Central memory CD8-positive, alpha-beta T cell (primary cell): ENCODE measurements around the gene HPCA.

ENCODE experiments used
- ATAC-seq: fragments of 150-1000 bp; cut with Tn5 transposase; replicated peaks from 2 replicates; pipeline ENCODE4 v1.10.0; 2022; ENCODE audit warnings: mild to moderate bottlenecking, moderate FRiP score, moderate number of reproducible peaks; ENCODE audit not compliant: poor library complexity, severe bottlenecking; ENCODE audit errors: extremely low read depth
- DNase-seq, 2 donors: peaks; one replicate each; pipeline ENCODE4 v3.0.0; 2021; ENCODE audit warnings: low spot score in 2 of 2
- H3K27ac Mint-ChIP-seq: one replicate; pipeline ENCODE4 v1.8.0; 2022; ENCODE audit warnings: low read depth, mild to moderate bottlenecking, moderate library complexity, mixed read lengths
- H3K27me3 Mint-ChIP-seq: one replicate; pipeline ENCODE4 v1.8.0; 2022; ENCODE audit warnings: mixed read lengths
- H3K36me3 Mint-ChIP-seq: one replicate; pipeline ENCODE4 v1.8.0; 2022; ENCODE audit warnings: mild to moderate bottlenecking, moderate library complexity, mixed read lengths; ENCODE audit not compliant: insufficient read depth
- H3K4me1 Mint-ChIP-seq: one replicate; pipeline ENCODE4 v1.8.0; 2022; ENCODE audit warnings: mixed read lengths
- H3K4me3 Mint-ChIP-seq: one replicate; pipeline ENCODE4 v1.8.0; 2022; ENCODE audit warnings: mild to moderate bottlenecking, moderate library complexity, mixed read lengths
- H3K9me3 Mint-ChIP-seq: one replicate; pipeline ENCODE4 v1.8.0; 2022; ENCODE audit warnings: mixed read lengths

Gene HPCA

DNA sequence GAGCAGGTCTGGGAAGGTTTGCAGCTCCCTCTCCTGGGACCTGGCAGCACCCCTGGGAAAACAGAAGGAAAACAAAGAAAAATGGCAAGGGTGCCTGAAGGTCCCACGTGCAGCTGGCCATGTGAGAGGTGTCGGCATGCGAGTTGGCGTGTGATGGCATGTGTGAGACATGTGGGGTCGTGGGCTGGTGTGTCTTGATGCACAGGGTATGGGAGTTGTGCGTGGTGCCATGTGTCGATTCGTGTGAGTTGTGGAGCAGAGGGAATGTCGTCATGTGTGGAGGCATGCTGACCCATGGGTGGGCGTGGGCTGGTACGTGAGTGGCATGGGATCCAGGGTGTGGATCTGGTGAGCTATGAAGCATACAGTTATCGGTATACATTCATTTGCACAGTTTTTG lies 1.3 kb downstream of the HPCA start:
- H3K4me1 Mint-ChIP-seq: peaks cover 22% of the 10 kb centered on the region
- ATAC-seq (no peak), DNase-seq (no peak)
- no peak overlapping the region for H3K4me3 Mint-ChIP-seq
- H3K27ac Mint-ChIP-seq: no peak overlapping the region
- H3K27me3 Mint-ChIP-seq: peaks cover 93% of the 10 kb centered on the region
- H3K9me3 Mint-ChIP-seq: no peaks in the 10 kb centered on the region
- H3K36me3 Mint-ChIP-seq: peaks cover 11% of the 10 kb centered on the region

DNA sequence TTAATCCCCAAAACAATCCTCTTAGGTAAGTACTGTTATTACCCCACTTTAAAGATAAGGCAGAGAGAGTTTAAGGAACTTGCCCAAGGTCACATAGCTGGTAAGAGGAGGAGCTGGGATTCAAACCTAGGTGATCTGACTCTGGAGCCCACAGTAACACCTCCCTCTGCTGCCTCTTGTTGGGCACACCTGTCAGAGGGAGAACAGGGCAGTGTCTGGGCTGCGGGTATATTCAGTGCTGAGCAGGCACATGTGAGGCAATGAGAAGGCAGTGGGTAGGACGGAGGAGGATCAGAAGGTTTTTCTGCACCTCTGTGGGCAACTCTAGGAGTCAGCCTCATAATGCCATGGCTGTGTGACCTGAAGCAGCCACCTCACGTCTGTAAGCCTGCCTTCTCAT lies 1.8 kb downstream of the HPCA start:
- no peak overlapping the region for H3K27ac Mint-ChIP-seq
- peaks cover 98% of the 10 kb centered on the region for H3K27me3 Mint-ChIP-seq
- H3K9me3 Mint-ChIP-seq: no peaks in the 10 kb centered on the region
- no peak for ATAC-seq
- H3K4me3 Mint-ChIP-seq: no peak overlapping the region
- DNase-seq: no peak
- H3K36me3 Mint-ChIP-seq: peaks cover 12% of the 10 kb centered on the region
- peaks cover 22% of the 10 kb centered on the region for H3K4me1 Mint-ChIP-seq

DNA sequence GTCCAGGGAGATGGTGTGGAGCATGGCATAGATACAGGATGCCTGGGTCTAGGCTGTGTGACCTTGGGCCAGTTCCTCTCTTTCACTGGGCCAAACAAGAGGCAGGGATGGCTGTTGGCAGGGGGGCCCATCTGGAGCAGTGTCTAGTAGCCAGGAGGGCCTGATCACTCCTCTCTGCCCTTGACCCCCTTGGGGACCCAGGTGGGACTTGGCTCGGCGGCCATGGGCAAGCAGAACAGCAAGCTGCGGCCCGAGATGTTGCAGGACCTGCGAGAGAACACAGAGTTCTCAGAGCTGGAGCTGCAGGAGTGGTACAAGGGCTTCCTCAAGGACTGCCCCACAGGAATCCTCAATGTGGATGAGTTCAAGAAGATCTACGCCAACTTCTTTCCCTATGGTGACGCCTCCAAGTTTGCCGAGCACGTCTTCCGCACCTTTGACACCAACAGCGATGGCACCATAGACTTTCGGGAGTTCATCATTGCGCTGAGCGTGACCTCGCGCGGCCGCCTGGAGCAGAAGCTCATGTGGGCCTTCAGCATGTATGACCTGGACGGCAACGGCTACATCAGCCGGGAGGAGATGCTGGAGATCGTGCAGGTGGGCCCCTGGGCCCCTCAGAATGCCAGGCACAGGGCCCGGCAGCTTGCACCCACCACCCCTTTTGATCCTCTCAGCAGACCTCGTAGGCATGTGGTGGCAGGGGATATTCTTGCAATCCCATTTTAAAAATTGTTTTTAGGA lies 2.6 kb downstream of the HPCA start:
- DNase-seq (no peak), ATAC-seq (no peak)
- Mint-ChIP-seq H3K27ac (no peak overlapping the region), H3K27me3 (peaks cover 98% of the 10 kb centered on the region), H3K36me3 (peaks cover 13% of the 10 kb centered on the region), H3K4me3 (no peak overlapping the region), H3K9me3 (no peaks in the 10 kb centered on the region), H3K4me1 (peaks cover 22% of the 10 kb centered on the region)

DNA sequence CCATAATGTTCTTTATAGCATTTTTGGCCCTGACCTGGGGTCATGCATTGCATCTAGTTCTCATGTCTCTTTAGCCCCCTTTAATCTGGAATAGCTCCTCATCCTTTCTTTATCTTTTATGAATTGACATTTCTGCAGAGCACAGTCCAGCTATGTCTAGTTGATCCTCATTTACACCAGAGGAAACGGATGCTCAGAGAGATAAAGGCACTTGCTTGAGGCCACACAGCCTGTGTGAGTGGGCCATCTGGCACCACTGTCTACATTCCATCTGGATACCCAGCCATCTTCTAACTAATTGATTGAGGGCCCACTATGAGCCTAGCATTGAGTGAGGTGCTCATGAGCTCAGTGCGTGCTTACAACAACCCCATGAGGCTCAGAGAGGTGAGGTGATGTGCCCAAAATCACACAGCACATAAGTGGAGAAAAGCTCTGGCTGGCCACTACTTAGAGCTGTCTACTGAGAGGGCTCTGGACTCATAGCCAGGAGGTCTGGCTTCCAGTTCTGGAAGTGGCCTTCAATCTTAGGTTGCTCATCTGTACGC lies 3.5 kb downstream of the HPCA start:
- H3K4me3 Mint-ChIP-seq: no peak overlapping the region
- peaks cover 22% of the 10 kb centered on the region for H3K4me1 Mint-ChIP-seq
- DNase-seq (no peak), ATAC-seq (no peak)
- H3K27ac Mint-ChIP-seq: no peak overlapping the region
- peaks cover 91% of the 10 kb centered on the region for H3K27me3 Mint-ChIP-seq
- no peaks in the 10 kb centered on the region for H3K9me3 Mint-ChIP-seq
- peaks cover 13% of the 10 kb centered on the region for H3K36me3 Mint-ChIP-seq

DNA sequence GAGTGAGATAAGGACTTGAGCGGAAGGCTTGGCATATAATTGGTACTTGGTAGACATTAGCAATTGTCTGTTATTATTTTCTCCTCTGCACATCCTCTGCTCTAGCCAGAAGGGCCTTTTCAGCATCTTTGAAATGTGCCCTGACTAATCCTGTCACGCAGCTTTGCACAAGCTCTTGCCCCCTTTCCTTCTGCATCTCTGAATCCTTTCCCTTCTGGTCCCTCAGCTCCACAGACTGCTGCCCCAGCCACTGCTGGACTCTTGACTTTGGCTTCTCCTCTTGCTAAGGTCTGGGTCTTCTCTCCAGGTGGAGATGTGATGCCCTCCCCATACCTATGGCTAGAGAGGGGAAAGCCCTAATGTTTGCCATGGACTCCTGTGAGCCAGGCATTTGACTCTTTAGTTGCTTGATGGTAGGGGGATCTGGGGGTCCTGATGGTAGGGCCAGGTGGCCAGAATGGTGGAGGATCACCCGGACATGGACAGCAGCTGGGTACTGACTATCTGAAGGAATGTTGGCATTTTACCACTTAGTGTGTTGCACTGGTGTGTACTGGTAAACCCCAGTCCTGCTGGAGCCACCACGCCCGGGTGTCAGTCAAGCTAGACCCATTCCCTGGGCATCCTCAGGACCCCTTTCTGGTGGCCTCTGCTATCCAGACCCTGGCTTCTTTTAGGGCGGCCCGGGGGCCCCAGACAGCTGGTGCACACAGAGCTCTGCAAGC lies 4.4 kb downstream of the HPCA start:
- H3K27ac Mint-ChIP-seq: no peak overlapping the region
- no peak for ATAC-seq
- H3K9me3 Mint-ChIP-seq: no peaks in the 10 kb centered on the region
- peaks cover 17% of the 10 kb centered on the region for H3K4me1 Mint-ChIP-seq
- H3K27me3 Mint-ChIP-seq: peaks cover 90% of the 10 kb centered on the region
- no peak for DNase-seq
- H3K4me3 Mint-ChIP-seq: no peak overlapping the region
- H3K36me3 Mint-ChIP-seq: peaks cover 8% of the 10 kb centered on the region

DNA sequence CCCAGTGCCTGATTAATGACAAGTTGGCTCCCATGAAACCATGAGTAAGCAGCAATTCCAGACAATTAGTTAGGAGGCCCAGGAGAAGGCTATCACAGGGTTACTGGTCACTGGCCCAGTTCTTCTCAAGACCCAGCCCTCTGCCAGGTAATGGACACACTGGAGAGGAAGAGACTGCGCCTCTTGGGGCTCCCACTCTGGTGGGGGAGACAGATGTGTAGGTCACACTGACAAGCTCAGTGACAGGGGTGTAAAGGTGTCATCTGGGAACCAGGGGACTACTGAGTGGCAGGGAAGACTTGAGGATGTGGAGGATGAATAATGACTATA lies 4.9 kb downstream of the HPCA start:
- Mint-ChIP-seq H3K9me3 (no peaks in the 10 kb centered on the region), H3K27ac (no peak overlapping the region), H3K4me3 (no peak overlapping the region), H3K4me1 (peaks cover 14% of the 10 kb centered on the region), H3K27me3 (peaks cover 90% of the 10 kb centered on the region), H3K36me3 (peaks cover 8% of the 10 kb centered on the region)
- no peak for ATAC-seq
- DNase-seq: no peak

DNA sequence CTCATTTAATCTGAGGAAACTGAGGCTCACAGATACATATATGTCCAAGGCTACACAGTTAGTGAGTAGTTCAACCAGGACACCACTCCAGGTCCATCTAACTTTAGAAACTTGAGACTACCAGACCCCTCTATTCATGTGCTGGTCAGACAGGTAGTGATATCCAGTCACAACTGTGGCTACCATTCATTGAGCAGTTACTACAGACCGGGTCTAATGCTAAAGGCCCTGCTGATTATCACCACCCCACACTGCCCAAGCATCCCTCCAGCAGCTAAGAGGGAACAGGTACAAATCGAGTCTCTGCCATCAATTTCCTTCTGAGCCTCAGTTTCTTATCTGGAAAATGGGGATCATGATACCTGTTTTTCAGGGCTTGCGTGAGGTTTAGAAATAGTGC lies 5.3 kb downstream of the HPCA start:
- DNase-seq (no peak), ATAC-seq (no peak)
- H3K9me3 Mint-ChIP-seq: no peaks in the 10 kb centered on the region
- H3K36me3 Mint-ChIP-seq: peaks cover 8% of the 10 kb centered on the region
- peak overlapping the region; percentile 70 for H3K4me3 Mint-ChIP-seq
- peaks cover 92% of the 10 kb centered on the region for H3K27me3 Mint-ChIP-seq
- peaks cover 14% of the 10 kb centered on the region for H3K4me1 Mint-ChIP-seq
- H3K27ac Mint-ChIP-seq: no peak overlapping the region

DNA sequence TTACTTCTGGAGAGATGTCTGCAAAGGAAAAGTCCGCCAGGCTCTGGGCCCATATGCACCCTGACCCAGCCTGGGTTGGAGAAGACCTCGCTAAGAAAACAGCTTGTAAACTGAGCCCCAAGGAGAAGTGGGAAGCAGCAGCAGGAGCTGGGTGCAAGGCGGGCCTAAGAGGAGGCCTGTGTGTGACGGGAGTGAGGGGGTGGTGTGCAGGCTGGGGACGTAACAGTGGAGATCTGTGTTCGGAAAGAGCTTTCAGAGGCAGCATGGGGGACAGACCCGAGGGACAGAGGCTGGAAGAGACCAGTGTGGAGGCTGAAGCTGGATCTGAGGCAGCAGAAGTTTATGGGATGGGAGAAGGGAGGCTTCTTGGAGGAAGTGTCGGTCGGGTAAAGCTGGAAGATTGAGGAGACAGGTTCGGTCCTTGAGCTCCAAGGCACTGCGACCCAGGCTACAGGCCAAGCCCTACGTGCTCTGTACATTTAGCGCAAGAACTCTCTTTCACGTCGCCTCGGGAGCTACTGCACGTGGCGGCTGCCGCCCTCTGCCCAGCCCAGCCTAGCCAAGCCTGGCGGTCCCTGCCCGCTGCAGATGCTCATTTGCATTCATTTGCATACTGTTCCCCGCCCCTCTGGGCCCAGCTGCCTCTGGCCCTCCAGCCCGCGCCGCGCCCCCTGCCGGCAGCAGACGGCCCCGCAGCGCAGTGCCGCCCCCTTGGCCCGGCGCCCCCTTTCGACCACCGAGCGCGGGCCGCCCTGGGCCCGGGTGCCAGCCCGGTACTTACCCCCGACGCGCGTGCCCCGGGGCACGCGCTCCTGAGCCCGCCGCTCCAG lies 6.3 kb downstream of the HPCA start:
- Mint-ChIP-seq H3K27me3 (peaks cover 92% of the 10 kb centered on the region), H3K9me3 (no peaks in the 10 kb centered on the region), H3K27ac (no peak overlapping the region), H3K4me3 (peak overlapping the region; percentile 70), H3K4me1 (peaks cover 9% of the 10 kb centered on the region), H3K36me3 (peaks cover 8% of the 10 kb centered on the region)
- DNase-seq: no peak
- ATAC-seq: no peak

DNA sequence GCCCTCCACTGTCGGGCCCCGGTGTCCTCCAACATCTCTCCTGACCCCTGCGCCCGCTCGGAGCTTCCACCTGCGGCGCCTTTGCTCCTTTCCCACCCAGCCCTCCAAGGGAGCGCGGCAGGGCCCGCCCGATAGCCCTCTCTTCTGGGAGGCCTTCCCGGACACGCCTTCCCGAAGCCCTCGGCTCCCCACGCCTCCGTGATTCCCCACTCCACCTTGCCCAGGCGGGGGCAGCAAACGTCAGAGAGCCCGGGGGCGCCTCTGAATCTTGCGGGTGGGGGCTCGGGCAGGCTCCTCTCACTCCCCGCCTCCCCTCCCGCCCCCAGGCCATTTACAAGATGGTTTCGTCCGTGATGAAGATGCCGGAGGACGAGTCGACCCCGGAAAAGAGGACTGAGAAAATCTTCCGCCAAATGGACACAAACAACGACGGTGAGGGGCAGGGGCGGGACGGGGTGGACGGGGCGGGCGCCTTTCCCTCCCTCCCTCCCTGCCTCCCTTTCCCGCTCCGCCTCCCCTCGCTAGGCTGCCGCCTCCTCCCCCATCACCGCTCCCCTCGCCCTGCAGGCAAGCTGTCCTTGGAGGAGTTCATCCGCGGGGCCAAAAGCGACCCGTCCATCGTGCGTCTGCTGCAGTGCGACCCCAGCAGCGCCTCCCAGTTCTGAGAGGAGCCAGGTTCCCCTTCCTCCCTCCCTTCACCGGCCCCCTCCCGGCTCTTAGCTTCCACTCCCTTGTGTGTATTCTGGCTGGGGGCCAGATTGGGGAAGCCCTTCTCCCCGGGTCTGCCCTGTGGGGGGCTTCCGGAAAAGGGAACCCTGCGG lies 7.1 kb downstream of the HPCA start:
- Mint-ChIP-seq H3K36me3 (peaks cover 8% of the 10 kb centered on the region), H3K27ac (no peak overlapping the region), H3K27me3 (peaks cover 89% of the 10 kb centered on the region), H3K4me1 (peaks cover 9% of the 10 kb centered on the region), H3K4me3 (peak overlapping the region; percentile 70), H3K9me3 (no peaks in the 10 kb centered on the region)
- DNase-seq (no peak), ATAC-seq (no peak)

DNA sequence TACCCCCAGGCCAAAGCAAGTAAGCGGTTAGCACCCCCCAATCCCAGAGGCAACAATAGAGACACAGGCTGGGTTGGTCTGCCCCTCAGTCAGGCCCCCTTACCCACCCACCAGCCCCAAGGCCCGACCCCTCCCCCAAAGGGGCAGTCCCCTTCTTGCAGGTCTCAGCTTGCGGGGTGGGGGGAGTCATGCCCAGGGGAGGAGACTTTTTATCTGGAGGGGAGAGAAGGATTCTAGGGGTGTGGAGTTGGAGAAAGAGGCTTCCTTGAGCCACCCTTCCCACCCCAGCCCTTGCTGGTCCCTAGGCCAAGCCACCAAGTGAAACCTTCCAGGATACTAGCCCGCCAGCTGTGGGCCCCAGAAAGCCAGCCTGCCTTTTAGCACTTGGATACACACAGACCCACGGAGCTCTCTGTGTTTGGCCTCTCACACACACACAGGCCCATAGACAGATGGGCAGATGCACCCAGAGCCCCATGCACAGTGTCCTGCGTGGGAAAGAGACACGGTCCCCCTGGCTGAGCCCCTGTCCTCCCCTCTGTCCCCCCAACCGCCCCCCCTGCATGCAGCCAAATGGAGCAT lies 7.8 kb downstream of the HPCA start:
- peaks cover 9% of the 10 kb centered on the region for H3K4me1 Mint-ChIP-seq
- ATAC-seq (no peak), DNase-seq (no peak)
- H3K36me3 Mint-ChIP-seq: peaks cover 8% of the 10 kb centered on the region
- peaks cover 89% of the 10 kb centered on the region for H3K27me3 Mint-ChIP-seq
- peak overlapping the region; percentile 70 for H3K4me3 Mint-ChIP-seq
- H3K9me3 Mint-ChIP-seq: no peaks in the 10 kb centered on the region
- no peak overlapping the region for H3K27ac Mint-ChIP-seq

DNA sequence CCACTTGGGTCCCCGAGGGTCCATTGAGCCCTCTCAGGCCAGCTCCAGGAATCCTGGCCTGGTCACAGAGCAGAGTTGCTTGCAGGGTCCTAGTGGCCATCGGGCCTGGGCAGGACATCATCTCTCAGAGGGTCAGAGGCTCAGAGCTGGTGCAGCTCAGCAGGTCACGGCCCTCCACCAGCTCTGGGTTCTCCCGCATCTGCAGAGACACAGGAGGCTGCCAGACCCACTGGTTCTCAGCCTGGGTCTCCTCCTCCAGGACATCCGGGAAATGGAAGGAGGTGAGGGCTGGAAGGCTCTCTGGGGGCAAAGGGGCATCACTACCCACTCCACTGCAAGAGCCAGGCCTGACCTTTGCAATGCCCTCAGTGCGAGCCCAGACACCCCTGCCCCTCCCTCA lies 8.4 kb downstream of the HPCA start:
- no peak overlapping the region for H3K27ac Mint-ChIP-seq
- no peak overlapping the region for H3K4me3 Mint-ChIP-seq
- peaks cover 9% of the 10 kb centered on the region for H3K4me1 Mint-ChIP-seq
- no peaks in the 10 kb centered on the region for H3K9me3 Mint-ChIP-seq
- peaks cover 8% of the 10 kb centered on the region for H3K36me3 Mint-ChIP-seq
- no peak for DNase-seq
- no peak for ATAC-seq
- H3K27me3 Mint-ChIP-seq: peaks cover 85% of the 10 kb centered on the region
